ENCODE data around the gene TMEM53.
A peak's percentile ranks its signal among the peaks of the same experiment; 100 is the strongest.

Gene TMEM53

DNA sequence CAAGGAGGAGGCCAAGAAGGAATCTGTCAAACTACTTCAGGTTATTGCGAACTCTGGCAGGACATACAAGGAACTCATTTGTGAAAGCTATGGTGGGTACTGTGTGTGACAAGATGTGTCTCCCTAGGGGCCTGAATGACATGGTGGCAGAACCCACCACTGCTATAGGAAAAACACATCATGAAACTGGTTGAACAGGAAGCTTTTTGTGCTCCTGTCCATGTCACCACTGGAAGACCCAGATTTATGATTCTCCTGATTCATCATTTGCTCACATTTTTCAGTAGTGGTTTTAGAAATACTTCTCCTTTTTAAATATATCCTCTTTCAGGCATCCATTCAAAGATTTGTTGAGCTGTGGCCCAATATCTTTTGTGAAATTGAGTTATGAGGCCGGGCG lies 23.9 kb upstream of the TMEM53 start:
- no peak for DNase-seq (ENCODE audit: low read depth in 2 of 2)

DNA sequence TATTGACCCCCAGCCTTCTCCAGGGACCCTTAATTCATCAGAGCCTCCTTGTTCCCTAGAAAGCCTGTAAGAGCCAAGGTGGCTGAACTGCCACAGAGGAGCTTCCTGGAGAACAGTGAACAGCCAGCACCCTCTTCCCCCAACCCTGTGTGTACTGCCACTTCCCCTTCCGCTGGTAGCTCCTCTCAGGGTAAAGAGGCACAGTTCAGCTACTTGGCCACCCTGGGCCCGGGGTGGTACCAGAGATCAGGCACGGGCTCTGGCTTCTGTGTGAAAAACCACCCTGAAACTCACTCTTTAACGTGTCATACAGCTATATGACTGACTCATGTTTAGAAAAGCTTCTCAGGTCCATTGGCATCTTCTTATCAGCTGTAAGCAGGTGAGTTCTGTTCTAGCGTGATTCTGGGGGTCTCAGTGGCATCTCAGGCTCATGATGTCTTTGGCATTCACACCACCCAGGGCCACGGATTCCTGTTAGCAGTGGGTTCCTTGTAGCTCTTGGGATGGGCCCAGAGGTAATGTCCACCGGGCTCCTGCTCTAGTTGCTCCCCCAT lies 22.6 kb upstream of the TMEM53 start:
- DNase-seq (ENCODE audit: low read depth in 2 of 2) = no peak

DNA sequence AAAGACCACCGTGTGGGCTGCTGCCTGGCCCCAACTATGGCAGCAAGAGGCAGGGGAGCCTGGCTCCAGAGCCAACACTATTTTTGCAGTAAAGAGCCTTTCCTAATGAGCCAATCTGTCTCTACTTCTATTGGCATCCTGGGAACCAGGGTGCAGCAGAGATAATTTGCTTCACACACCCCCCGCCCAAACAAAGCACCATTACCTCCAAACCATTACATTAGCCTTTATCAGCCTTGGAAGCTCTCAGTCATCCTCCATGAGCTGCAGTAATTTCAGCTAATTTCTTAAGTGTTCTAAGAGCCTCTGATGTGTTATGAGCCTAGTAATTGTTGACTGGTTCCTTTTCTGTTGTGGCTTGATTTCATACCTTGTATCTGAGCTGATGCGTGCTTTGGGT lies 21.8 kb upstream of the TMEM53 start:
- no peak for DNase-seq (ENCODE audit: low read depth in 2 of 2)

DNA sequence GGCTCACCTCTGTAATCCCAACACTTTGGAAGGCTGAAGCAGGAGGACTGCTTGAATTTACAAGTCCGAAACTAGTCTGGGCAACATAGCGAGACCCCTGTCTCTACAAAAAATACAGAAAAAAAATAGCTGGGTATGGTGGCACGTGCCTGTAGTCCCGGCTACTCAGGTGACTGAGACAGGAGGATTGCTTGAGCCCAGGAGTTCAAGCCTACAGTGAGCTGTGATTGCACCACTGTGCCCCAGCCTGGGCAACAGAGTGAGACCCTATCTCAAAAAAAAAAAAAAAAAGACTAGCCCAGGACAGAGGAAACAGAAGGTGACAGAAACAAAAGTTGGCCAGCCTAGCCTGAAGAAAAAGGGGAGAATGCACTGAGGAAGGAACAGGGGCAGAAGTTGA lies 21.4 kb upstream of the TMEM53 start:
- DNase-seq (ENCODE audit: low read depth in 2 of 2) = no peak

DNA sequence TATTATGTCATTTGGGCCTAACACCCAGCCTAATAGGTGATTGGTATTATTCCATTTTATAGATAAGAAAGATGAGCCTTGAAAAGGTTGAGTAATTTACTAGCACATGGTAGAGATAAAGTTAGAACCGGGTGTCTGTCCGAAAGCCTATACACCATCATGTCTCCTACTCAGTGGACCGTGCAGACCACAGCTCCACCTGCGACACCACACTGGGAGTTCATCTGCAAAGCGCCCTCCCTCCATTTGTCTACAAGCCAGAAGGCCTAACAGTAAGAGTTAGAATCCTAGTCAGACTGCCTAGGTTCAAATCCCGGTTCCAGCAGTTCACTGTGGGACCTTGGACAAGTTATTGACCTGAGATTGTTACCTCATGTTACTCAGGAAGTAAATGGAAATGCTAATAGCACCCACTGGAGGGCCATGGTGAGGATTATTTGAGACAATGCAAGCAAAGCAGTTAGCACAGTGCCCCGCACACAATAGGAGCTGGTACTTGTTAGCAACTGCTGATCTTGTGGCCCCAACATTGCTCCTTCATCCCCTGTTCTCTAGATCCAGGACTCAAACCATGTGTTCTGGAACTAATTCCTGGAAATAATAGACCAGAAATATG lies 20.7 kb upstream of the TMEM53 start:
- DNase-seq (ENCODE audit: low read depth in 2 of 2) = no peak

DNA sequence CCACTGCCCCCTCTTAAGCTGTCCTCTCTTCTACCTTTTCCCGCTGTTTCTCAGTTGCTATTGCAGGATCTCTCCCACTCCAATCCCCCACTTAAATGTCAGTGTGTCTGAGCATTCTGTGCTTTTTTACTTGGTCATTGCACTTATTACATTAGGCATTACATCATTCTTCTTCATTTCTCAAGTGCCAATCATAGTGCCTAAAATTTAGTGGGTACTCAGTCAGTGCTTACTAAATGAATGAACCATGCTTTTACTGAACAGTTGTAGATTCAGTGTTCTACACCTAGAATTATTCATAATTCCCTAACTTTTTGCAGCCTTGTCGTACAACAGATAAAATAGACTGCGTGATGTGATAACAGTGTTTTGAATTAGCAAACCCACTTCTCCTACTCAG lies 19.6 kb upstream of the TMEM53 start:
- no peak for DNase-seq (ENCODE audit: low read depth in 2 of 2)

DNA sequence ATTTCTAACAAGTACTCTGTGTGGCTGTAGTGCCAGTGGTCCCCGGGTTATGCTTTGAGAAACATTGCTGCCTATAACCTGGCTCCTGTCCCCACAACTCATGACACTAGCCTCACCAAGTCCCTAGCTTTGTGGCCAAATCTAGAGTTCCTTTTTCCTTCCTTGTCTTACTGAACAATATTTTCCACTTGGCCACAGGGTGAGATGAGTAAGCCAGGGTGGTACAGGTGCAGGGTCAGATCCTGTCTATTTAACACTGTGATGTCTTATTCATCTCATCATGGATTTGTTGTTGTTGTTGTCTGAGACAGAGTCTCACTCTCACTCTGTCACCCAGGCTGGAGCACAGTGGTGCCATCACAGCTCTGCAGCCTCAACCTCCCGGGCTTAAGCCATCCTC lies 18.9 kb upstream of the TMEM53 start:
- no peak for DNase-seq (ENCODE audit: low read depth in 2 of 2)

DNA sequence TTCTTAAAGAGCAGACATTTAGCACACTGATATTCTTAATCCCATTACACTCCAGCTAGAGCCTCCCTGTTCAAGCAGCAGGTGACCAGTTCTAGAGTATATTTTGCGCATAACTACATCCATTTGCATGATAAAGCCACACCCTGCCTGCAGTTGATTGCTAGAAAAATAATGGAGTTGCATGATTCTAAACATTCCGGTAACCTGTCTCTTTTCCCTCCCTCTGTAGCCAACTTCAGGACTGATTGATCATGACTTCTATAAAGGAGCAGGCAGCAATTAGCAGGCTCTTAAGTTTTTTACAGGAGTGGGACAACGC lies 15.1 kb upstream of the TMEM53 start:
- DNase-seq (ENCODE audit: low read depth in 2 of 2) = no peak

DNA sequence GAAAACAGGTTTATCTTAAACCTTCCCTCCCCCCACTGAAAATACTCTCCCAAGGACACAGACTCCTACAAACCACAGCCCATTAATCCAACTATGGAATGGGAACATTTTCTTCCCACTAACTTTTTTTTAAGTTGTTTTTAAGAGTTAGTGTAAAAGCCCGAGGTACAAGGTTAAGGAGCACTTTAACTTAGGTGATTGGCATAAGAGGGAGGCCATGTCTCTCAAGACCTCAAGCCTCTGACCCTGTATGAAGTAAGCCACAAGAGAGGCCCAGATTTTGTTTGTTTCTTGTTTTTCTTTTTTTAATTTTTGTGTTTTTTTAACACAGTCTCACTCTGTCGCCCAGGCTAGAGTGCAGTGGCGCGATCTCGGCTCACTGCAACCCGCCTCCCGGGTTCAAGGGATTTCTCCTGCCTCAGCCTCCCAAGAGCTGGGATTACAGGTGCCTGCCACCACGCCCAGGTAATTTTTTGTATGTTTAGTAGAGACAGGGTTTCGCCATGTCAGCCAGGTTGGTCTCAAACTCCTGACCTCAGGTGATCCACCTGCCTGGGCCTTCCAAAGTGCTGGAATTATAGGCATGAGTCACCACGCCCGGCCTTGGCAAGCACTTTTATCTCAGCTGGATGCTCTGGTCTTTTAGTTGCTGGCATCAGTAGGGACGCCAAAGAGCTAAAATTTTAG lies 14.6 kb upstream of the TMEM53 start:
- no peak for DNase-seq (ENCODE audit: low read depth in 2 of 2)

DNA sequence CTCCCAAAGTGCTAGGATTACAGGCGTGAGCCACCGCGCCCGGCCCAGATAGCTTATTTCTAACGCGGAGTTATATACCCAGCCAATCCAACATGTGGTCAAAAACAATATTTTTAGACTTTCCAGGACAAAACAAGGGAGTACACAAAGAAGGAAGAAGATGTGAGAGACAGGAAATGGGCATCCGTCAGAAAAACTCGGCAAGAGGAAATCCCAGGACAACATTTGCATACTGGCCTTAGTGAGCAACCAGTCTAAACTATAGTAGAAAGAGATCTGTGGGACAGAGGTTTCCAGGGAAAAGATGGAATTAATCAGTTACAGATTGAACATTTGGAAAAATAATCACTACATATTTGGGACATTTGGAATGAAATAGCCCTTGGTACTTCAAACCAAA lies 11.6 kb upstream of the TMEM53 start:
- DNase-seq (ENCODE audit: low read depth in 2 of 2) = no peak

DNA sequence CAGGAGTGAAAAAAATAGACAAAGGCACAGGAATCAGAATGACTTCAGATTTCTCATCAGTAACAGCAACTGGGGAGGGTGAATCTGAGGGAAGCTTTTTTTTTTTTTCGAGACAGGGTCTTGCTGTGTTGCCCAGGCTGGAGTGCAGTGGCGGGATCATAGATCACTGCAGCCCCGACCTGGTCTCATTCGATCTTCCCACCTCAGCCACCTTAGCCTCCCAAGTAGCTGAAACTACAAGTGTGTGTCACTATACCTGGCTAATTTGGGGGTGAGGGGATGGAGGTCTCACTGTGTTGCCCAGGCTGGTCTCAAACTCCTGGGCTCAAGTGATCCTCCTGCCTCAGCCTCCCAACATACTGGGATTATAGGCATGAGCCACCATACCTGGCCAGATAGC lies 10.9 kb upstream of the TMEM53 start:
- DNase-seq (ENCODE audit: low read depth in 2 of 2) = no peak

DNA sequence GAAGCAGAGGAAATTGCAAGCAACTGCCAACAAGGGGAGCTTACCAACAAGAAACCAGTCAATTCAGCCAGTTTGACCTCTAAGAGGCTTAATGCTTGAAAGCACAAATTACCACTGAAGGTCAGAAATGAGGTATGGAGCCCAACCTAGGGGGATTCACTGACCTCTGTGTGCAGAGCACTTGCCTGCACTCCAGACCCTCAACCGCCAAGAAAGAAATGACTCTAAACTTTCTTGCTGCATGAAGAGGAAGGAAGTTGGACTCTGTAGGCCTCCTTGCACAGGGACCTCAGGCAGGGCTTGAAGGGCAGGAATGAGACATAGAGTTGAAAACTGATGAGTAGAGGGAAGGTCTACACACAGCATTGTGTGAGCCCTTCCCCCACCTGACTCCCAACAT lies 10.2 kb upstream of the TMEM53 start:
- no peak for DNase-seq (ENCODE audit: low read depth in 2 of 2)

DNA sequence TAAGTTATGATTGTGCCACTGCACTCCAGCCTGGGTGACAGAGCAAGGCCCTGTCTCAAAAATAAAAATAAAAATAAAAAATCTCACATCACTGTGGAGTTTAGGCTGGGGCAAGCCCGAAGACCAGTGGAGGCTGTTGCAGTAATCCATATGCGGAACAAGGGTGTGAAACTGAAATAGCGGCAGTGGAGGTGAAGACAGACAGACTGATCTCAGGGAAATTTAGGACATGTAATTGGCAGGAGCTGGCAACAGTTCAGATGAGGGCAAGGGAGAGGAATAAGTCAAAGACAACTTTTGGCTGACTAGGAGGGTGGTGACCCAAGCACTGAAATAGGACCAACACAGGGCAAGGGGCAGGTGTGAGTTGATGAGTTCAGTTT lies 8.6 kb upstream of the TMEM53 start:
- no peak for DNase-seq (ENCODE audit: low read depth in 2 of 2)

DNA sequence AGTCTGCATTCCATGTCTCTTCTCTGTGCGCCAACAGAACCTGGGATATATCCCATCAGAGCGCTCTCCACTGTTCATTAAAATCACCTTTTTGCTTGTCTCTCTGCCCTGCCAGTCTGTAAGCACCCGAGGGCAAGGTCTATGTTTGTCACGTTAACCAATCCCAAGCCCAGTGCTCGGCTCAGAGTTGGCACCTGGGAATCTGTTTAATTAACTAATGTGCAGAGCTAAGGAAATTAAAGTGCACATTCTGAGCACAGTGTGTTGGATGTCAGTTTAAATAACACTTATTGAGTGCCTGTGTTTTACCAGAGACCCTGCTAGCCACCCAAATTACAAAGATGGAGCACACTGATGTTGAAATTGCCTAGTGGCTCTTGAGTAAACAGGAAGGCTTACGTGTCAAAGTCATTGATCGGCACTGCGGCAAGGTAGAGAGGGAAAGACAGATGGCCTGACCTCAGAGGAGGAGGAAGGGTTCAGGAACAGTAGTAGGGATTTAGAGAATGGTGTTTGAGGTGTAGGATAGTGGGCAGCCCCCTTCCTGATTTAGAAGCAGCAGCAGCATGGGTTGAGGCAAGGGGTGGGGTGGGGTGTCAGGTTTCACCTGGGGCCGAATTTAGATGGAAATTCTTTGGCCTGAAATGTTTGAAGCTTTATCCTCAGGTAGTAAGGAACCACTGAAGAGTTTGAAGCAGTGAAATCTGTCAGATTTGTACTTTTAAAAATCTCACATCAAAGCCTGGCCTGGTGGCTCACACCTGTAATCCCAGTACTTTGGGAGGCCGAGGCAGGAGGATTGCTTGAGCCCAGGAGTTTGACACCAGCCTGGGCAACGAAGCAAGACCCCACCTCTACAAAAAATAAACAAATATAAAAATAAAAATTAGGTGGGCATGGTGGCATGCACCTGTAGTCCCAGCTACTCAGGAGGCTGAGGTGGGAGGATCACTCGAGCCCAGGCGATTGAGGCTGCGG lies 7.9 kb upstream of the TMEM53 start:
- DNase-seq (ENCODE audit: low read depth in 2 of 2) = no peak

DNA sequence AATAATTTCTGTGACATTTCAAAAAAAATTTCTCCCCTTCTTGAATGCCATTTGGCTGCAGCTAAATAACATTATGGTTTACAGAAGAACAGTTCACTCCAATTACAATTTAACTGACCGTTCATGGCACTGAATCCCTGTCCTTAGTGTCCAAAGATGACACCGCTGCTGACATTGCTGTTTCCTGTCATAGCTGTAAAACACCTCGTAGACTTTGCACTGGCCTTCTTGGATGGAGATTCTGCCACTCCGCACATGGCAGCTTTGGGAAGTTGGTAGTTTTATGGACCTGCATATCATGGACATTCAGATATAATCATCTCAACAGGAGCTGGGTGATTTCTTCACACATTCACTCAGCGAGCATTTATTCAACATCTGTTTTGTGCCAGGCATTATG lies 5.2 kb upstream of the TMEM53 start:
- no peak for DNase-seq (ENCODE audit: low read depth in 2 of 2)

DNA sequence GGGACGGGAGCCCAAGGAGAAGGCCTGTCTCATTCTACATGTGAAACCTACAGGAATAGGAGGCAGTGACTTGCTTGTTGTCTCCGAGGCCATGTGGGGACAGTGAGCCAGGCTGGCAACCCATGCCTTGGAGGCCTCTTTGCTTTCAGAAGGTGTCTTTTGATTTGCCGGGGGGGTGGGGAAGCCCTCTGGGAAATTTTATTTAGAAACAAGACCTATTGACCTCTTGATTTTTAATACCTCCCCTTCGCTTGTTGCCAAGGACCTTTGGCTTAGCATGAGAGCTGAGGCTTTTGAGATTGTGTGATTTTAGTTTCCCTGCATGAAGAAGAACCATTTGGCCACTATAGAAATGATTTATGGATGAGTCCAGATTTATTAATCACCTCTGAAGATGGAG lies 4.3 kb upstream of the TMEM53 start:
- DNase-seq (ENCODE audit: low read depth in 2 of 2) = no peak

DNA sequence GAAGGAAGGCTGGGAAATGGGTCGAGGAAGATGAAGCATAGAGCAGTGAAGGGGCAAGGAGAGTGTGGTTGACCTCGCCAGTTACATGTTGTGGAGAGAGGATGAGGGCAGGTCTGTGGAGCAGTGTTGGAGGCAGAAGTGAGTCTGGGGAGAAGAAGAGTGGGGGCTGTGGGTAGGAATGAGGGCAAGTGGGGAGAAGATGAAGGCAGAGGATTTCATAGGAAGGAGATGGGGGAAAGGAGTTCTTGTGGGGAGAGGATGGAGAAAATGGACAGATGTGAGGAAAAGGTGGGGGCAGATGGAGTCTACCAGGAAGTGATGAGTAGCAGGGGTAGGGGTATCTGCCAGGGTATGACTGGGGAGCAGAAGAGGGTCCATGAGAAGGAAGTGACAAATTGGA lies 3.8 kb upstream of the TMEM53 start:
- DNase-seq (ENCODE audit: low read depth in 2 of 2) = no peak

DNA sequence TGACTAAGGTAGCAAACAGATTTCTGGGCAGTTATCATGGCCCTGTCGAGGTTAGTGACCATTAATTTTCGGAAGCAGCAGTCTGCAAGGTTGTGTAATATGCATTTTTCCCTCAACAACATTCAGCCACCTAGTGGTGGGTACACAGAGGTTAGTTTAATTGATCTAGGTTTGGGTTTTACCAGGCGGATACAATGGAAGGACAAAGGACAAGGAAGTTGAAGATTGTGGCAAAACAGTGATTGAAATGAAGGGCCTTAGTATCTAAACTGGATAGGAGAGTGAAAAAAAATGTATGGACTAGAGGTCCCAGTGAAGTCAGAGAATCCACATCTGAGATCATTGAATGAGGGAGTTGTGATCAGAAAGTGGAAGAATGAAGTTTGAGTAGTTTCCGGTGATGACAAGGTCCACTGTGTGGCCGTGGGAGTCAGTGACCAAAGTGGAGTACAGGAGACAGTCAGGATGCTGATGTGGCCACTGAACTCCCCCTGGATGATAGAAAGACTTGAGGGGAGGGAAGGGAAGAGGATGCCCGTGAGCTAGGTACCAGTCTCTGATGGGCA lies 3.0 kb upstream of the TMEM53 start:
- DNase-seq (ENCODE audit: low read depth in 2 of 2) = peak in 1 of 2 experiments; percentile 3

DNA sequence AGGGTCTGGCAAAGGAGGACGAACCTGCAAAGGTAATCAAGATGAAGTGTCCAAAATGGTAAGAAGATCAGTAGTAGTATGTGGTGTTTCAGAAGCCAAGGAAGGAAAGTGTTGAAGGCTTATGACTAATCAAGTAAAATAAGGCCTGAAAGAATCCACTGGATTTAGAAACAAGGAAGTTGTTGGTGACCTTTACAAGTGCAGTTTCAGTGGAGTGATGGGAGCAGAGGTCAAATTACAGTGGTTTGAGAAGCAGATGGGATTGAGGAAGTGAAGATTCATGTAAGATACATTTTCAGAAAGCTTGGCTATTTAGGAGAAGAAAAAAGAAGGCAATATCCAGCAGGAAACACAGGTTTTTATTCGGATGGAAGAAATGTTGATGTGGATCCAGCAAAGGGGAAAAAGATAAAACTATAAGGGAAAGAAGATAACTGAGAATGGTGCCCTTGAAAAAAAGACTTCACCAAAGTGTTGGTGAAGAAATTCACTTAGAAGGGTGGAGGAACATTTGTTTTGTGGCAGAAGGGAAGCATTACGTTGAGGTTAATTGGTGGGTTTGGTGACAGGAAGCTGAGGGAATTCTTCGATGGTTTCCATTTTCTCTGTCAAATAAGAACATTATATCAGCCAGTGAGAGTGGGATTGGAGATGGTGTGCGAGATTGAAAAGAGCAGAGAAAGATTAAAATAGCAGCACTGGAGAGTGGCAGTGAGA lies 2.4 kb upstream of the TMEM53 start:
- DNase-seq (ENCODE audit: low read depth in 2 of 2) = peak in 1 of 2 experiments; percentile 23

DNA sequence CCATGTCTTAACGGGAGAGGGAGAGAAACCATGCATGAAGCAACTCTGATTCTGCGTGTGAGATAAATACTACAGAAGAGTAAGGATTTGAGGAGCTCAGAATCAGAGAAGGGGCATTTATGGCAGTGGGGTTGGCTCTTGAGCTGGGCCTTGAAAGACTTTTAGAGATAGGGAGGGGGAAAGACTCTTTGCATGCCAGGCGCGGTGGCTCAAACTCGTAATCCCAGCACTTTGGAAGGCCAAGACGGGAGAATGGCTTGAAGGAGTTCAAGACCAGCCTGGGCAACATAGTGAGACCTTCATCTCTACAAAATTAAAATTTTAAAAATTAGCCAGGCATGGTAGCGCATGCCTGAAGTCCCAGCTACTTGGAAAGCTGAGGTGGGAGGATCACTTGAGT lies 905 bp upstream of the TMEM53 start:
- DNase-seq (ENCODE audit: low read depth in 2 of 2) = no peak

DNA sequence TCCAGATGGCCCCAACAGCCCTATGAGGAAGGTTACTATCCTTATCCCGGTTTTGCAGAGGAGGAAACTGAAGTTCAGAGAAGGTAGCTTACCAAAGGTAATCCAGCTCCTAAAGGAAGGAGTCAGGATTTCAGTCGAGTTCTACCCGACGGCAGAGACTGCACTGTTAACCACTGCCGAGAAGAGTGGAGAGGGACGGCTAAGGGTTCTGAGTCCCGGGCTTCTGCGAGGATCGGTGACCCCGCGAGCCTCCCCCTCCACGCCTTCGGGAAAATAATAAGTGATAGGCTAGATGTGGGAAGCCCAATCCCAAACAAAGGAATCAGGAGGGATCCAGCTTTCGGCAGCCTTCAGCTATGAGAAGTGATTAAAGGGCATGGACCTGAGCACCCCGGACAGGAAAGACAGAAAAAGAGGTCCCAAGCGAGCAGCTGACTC lies 587 bp downstream of the TMEM53 start:
- DNase-seq (ENCODE audit: low read depth in 2 of 2) = no peak

All from fibroblast of skin of left biceps (primary cell).